GM12891 (cell line): ENCODE results near the gene HNF4A.

Experiments used
- DNase-seq: peaks from one replicate; pipeline ENCODE4 v3.0.0; 2011; ENCODE audit warnings: low spot score; ENCODE audit not compliant: insufficient read length
- FAIRE-seq: peaks from 2 replicates; lab custom pipeline; 2011; peaks lifted over from hg19 to GRCh38; lab: Jason Lieb, UNC
- PAX5 ChIP-seq: IDR thresholded peaks from 2 replicates; pipeline ENCODE4 v1.6.1; 2011; ENCODE audit warnings: low read length, moderate library complexity, mild to moderate bottlenecking; ENCODE audit not compliant: insufficient read depth, severe bottlenecking
- POLR2A ChIP-seq: IDR thresholded peaks from 2 replicates; pipeline ENCODE4 v1.6.1; 2011; ENCODE audit warnings: low read depth, low read length, control low read depth
- POLR2AphosphoS5 ChIP-seq: IDR thresholded peaks from 2 replicates; pipeline ENCODE4 v1.6.1; 2011; ENCODE audit warnings: low read depth, low read length, control low read depth
- POU2F2 ChIP-seq: IDR thresholded peaks from 2 replicates; pipeline ENCODE4 v1.6.1; 2011; ENCODE audit warnings: low read depth, mild to moderate bottlenecking, control low read depth, low read length, moderate library complexity
- SPI1 ChIP-seq: IDR thresholded peaks from 2 replicates; pipeline ENCODE4 v1.6.1; 2011; ENCODE audit warnings: low read depth, low read length, control low read depth
- TAF1 ChIP-seq: IDR thresholded peaks from 2 replicates; pipeline ENCODE4 v1.6.1; 2011; ENCODE audit warnings: low read depth, low read length, control low read depth

Gene HNF4A

DNA sequence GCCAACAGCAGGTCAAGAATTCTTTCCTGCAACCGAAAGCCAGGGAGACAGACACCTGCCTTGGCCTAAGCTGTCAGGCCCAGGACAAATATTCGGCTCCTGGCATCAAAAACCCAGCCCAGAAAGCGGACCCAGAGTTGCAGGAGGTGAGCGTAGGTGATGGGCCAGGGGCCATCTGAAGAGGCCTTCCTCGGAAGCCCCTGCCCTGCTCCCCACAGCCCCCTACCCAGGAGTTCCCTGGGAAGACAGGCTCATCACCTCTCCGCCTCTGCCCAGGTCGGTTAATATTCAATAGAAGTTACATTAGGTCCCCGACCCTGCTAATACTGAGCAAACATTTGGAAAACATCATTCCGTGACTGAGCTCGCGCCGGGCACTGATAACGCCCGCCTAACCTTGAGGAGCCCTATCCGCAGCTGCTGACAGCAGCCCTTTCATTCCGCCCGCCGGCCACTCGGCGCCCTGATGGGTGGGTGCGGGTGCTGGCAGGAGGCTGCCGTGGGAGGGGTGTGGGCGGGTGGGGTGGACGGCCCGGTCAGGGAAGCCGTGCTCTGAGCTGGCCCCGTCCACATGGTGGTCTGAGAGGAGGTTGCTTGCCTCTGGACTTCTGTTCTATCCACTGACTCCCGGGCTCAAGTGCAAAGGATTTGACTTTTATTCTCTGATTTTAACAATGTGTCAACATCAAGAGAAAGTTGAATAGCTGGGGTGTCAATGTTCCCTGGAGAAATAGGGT lies 55.7 kb downstream of the HNF4A start:
- TF ChIP-seq POLR2A (no peak), POLR2AphosphoS5 (no peak), PAX5 (no peak), SPI1 (no peak), POU2F2 (no peak), TAF1 (no peak)
- FAIRE-seq (no peak), DNase-seq (no peak)

DNA sequence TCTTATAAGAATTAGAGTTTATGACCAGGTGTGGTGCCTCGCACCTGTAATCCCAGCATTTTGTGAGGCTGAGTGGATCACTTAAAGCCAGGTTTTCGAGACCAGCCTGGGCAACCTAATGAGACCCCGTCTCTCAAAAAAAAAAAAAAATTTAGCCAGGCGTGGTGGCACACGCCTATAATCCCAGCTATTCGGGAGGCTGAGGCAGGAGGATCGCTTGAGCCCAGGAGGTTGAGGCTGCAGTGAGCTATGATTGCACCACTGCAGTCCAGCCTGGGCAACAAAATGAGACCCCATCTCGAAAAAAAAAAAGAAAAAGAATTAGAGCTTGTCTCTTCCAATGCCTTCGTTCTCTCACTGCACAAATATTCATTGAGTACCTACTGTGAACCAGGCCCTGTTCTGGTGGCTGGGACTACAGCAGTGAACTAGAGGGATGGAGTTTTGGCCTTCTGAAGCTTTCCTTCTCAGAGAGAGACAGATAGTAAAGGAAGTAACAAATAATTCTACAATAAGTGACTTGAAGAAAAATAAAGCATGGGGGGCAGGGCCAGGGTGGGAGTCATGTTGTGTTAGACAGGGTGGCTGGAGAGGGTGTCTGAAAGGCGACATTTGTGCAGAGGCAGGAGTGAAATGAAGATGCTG lies 56.4 kb downstream of the HNF4A start:
- no peak for DNase-seq
- no peak for FAIRE-seq
- TF ChIP-seq TAF1 = no peak
- TF ChIP-seq PAX5 = no peak
- TF ChIP-seq POLR2AphosphoS5 = no peak
- no peak for TF ChIP-seq POLR2A
- no peak for TF ChIP-seq POU2F2
- TF ChIP-seq SPI1 = no peak

DNA sequence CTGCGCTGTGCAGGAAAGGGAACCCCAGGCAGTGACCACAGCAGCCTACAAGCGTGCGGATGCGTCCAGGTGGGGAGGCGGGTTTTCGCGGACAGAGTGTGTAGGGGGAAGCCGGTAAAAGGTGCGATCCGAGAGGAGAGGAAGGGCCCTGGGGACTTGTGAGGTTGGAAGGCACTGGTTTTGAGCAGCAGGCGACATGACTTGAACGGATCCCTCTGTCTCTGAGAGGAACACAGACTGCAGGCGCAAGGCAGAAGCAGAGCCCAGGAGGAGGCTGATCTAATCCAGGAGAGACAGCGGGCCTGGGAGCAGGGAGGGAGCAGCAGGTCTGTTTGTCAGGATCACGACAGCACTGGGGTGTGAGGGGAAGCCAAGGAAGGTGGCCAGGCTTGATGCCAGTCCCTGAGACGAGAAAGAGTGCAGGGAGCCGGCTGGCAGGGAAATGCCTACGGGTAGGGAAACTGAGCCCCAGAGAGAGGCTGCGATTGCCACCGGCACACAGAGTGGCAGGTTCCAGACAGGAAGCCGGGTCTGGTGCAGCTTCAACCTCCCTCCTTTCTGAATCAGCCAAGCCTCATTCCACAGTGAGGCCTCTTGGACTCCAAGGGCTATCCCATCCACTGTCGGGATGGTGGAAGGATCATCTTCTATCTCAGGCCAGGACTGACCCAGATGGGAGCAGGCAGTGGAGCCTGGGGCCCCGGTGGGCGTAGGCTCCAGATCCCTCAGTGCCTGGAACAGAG lies 57.1 kb downstream of the HNF4A start:
- DNase-seq (no peak), FAIRE-seq (no peak)
- no peak for TF ChIP-seq TAF1
- no peak for TF ChIP-seq POLR2A
- TF ChIP-seq PAX5 = no peak
- TF ChIP-seq POLR2AphosphoS5 = no peak
- TF ChIP-seq SPI1 = no peak
- TF ChIP-seq POU2F2 = no peak

DNA sequence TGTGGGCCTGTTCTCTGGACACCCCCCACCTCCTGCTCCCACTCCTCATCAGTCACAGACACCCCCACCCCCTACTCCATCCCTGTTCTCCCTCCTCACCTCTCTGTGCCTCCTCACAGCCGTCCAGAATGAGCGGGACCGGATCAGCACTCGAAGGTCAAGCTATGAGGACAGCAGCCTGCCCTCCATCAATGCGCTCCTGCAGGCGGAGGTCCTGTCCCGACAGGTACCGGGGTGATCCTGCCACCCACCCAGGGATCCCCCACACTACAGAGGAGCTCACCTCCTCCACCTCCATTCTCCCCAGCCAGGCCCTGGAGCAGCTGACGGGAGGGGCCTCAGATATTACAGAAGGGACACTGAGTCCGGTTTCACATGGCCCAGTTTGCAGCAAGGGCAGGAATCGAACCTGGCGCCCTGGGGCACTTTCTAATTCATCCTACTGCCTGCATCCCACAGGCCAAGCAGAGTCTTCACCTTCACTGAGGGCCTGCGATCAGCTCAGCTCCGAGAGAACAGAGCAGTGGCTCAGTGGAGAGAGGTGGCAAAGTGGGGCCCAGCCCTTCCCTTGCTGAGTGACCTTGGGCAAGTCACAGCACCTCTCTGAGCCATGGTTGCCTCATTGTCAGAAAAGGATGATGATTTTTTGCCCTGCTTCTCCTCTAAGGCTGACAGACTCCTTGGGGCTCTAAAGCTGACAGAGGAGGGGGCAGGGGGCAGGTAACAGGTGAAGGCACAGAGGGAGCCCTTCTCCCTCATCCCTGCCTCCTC lies 58.3 kb downstream of the HNF4A start:
- TF ChIP-seq POU2F2 (no peak), PAX5 (no peak), POLR2AphosphoS5 (no peak), POLR2A (no peak), SPI1 (no peak), TAF1 (no peak)
- DNase-seq = no peak
- FAIRE-seq = no peak

DNA sequence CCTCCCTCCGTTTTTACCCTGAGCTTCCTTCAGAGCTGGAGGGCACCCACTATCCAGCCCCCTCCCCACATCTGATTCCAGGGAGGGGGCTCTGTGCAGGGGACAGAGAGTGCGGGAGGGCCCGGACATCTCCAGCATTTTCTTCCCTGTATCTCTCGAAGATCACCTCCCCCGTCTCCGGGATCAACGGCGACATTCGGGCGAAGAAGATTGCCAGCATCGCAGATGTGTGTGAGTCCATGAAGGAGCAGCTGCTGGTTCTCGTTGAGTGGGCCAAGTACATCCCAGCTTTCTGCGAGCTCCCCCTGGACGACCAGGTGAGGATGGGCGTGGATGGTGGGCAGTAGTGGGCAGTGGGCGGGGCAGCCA lies 58.8 kb downstream of the HNF4A start:
- no peak for TF ChIP-seq TAF1
- no peak for TF ChIP-seq POU2F2
- TF ChIP-seq POLR2AphosphoS5 = no peak
- no peak for TF ChIP-seq PAX5
- no peak for TF ChIP-seq POLR2A
- no peak for TF ChIP-seq SPI1
- FAIRE-seq (no peak), DNase-seq (no peak)

DNA sequence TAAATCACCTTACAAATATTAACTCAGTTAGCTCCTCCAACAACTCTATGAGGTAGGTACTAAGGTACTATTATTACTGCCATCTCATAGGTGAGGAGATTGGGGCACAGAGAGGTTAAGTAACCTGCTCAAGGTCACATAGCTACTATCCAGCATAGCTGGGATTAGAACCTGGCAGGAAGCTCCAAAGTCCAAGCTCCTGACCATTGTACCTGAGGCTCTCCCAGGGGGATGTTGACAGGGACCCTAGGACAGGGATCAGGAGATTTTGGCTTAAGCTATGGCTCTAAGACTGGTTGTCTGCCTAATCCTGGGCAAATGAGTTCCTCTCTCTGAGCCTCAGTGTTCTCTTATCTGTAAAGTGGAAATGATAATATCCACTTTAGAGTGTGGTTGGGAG lies 59.3 kb downstream of the HNF4A start:
- FAIRE-seq = no peak
- TF ChIP-seq POLR2A (no peak), POLR2AphosphoS5 (no peak), POU2F2 (no peak), SPI1 (no peak), TAF1 (no peak), PAX5 (no peak)
- no peak for DNase-seq

DNA sequence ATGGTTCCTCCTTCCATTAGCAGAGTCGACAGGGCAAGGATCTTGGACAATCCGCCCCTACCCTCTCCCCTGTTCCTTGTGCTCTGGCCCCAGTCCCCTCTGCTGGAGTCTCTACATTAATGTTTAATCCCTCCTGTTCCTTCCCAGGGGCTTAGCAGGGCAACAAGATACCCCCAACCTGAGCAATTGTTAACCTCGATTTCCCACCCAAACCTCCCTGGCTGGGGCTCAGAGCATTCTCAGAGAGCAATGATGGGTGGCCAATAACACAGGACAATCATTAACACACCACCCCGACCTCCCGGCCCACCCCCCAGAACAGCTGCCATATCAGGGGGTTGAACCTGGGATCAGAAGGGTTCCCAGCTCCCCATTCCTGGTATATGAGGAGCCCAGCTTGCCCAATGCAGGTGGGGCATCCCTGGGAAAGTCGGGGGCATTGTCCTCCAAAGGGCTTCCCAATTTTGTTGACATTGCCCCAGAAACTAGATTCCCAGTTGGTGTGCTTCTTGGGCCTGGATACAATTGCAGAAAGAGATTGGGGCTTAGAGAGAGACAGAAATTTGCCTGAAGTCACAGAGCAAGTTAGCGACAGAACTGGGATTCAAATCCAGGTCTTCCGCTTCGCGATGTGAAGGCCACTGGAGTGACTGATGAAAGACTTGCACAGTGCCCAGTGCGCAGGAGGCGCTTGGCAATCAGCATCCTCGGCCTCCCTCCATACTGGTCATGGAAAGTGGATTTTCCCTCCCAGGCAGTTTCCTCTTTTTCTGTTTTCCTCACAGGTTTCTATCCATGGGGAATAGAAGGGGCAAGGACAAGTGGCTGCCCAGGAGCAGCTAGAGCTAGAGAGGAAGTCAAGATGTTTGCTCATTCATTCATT lies 60.6 kb downstream of the HNF4A start:
- no peak for FAIRE-seq

DNA sequence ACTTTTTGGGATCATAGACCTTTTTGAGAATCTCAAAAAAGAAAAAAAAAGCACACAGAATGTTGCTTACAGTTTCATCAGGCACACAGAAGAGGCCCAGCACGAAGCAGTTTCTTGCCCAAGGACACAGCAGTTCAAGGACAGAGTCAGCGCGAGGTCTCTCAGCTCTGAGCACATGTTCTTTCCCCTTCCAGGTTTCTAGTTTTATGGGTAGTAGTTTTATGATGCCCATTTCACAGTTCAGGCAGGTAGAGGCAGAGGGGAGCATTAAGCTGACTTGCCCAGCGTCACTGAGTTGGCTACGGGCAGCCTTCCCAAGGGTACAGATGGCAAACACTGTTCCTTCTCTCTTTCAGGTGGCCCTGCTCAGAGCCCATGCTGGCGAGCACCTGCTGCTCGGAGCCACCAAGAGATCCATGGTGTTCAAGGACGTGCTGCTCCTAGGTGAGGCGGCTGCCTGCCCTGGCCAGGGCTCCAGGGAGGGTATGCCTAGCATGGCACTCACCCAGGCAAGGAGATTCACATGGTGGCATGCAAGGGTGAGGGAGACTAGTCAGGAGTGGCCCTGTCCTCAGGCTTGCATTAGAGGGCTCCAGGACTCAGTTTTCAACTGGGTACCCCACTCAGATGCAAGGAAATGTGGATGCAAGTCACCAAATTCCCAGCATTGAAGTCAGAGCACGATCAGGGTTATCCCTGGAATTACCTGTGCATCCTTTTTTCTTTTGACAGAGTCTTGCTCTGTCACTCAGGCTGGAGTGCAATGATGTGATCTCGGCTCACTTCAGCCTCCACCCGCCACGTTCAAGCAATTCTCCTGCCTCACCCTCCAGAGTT lies 62.8 kb downstream of the HNF4A start:
- TF ChIP-seq POLR2AphosphoS5 (no peak), POU2F2 (no peak), SPI1 (no peak), TAF1 (no peak), PAX5 (no peak), POLR2A (no peak)
- no peak for FAIRE-seq
- DNase-seq = no peak

More for the DNA sequence above, 60.6 kb downstream of the HNF4A start:
- DNase-seq = no peak
- no peak for TF ChIP-seq SPI1
- no peak for TF ChIP-seq POLR2A
- TF ChIP-seq PAX5 = no peak
- no peak for TF ChIP-seq POLR2AphosphoS5
- no peak for TF ChIP-seq POU2F2
- no peak for TF ChIP-seq TAF1
